GM23248 (cell line): ENCODE data around the gene PUM1.

Experiments used
- EZH2 ChIP-seq: fragments of 200-600 bp; sonication (generic); IDR thresholded peaks from 2 replicates; pipeline ENCODE4 v1.6.1; 2018; ENCODE audit warnings: antibody characterized with exemption, mild to moderate bottlenecking; ENCODE audit not compliant: insufficient read depth, poor library complexity, severe bottlenecking
- EZH2phosphoT487 ChIP-seq: fragments of 200-600 bp; sonication (generic); IDR thresholded peaks from 2 replicates; pipeline ENCODE4 v1.6.1; 2018; ENCODE audit warnings: antibody characterized with exemption, moderate library complexity, mild to moderate bottlenecking, low read depth; ENCODE audit not compliant: insufficient read depth

DNA sequence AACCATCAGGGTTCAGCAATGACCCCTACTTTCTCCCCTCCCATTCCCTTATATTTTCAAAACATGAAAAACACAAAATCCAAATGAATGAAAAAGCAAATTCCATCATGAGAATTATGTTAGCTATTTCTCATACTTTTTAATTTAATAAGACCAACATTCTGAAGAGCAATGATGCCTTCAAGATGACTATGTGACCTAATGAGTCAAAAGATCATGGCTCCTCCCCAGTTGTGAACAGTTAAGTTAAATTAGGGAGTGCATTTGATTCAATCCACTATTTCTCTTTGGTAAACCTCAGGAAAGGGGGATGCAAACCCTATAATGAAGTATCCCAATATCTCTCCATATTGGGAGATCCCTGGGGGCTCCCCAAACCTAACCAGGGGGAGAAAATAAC, 36.5 kb downstream of the PUM1 start:
- TF ChIP-seq EZH2 (no peak), EZH2phosphoT487 (no peak)
